H1 (cell line): ENCODE measurements around the gene ICAM5. TPM values are rescaled to one million over a fixed set of nuclear protein-coding genes. Genes with fewer than 3 reads are reported as not detected.
A peak's percentile ranks its signal among the peaks of the same experiment; 100 is the strongest.

Experiments
- CTCF ChIA-PET: fragments of 300-600 bp; sonication (Branson Sonifier 250); formaldehyde crosslinking; loops from one replicate; lab custom pipeline; 2021; ENCODE audit not compliant: partially characterized antibody; lab: Charles Lee
- POLR2A ChIA-PET: fragments of 300-600 bp; sonication (Branson Sonifier 250); formaldehyde crosslinking; loops from one replicate; lab custom pipeline; 2021; ENCODE audit warnings: inconsistent platforms; ENCODE audit not compliant: partially characterized antibody; lab: Charles Lee
- DNase-seq, 2 experiments: peaks; one replicate each; pipeline versions ENCODE4 v3.0.0 to v3.0.0-alpha.2; 2010 to 2022; ENCODE audit warnings: low spot score in 2 of 2, low read depth in 1 of 2, mixed read lengths in 1 of 2
- FAIRE-seq: peaks from 2 replicates; lab custom pipeline; 2011; peaks lifted over from hg19 to GRCh38; lab: Jason Lieb, UNC
- H2AFZ ChIP-seq: 2 replicates; pipeline ENCODE4 v1.8.1; 2012; ENCODE audit warnings: low read length, inconsistent platforms
- H2AK5ac ChIP-seq: 2 replicates; pipeline ENCODE4 v1.6.1; 2013; ENCODE audit warnings: low read depth, low read length
- H2BK120ac ChIP-seq: replicated peaks from 2 replicates; pipeline ENCODE3; 2013; ENCODE audit warnings: low read depth, low read length, inconsistent platforms
- H2BK12ac ChIP-seq: 2 replicates; pipeline ENCODE4 v1.6.1; 2013; ENCODE audit warnings: low read depth, low read length
- H2BK15ac ChIP-seq: 2 replicates; pipeline ENCODE4 v1.6.1; 2013; ENCODE audit warnings: low read length
- H2BK20ac ChIP-seq: 2 replicates; pipeline ENCODE4 v1.6.1; 2013; ENCODE audit warnings: low read length
- H2BK5ac ChIP-seq: 2 replicates; pipeline ENCODE4 v1.6.1; 2013; ENCODE audit warnings: low read depth, low read length
- H3K14ac ChIP-seq: 2 replicates; pipeline ENCODE4 v1.6.1; 2013; ENCODE audit warnings: inconsistent platforms; ENCODE audit not compliant: insufficient read length
- H3K18ac ChIP-seq: 2 replicates; pipeline ENCODE4 v1.6.1; 2013; ENCODE audit warnings: low read length; ENCODE audit errors: extremely low read depth
- H3K23ac ChIP-seq: 2 replicates; pipeline ENCODE4 v1.6.1; 2013; ENCODE audit warnings: inconsistent platforms; ENCODE audit not compliant: insufficient read length
- H3K23me2 ChIP-seq: 2 replicates; pipeline ENCODE4 v1.6.1; 2013; ENCODE audit warnings: low read depth, low read length
- H3K27ac ChIP-seq: 2 replicates; pipeline ENCODE4 v1.6.1; 2011; ENCODE audit warnings: low read depth, low read length, inconsistent platforms
- H3K27me3 ChIP-seq, 4 experiments: replicated peaks in 1 of 4; 1 replicate in 1 of 4; 2 replicates in 3 of 4; pipeline versions ENCODE4 v1.6.1 to v1.8.1; 2011 to 2013; ENCODE audit warnings: low read length in 3 of 4, mild to moderate bottlenecking in 3 of 4, inconsistent platforms in 2 of 4, mixed read lengths in 2 of 4, moderate library complexity in 1 of 4; ENCODE audit not compliant: control insufficient read depth in 3 of 4, insufficient read depth in 3 of 4; ENCODE audit errors: extremely low read depth in 1 of 4
- H3K36me3 ChIP-seq, 4 experiments: 2 replicates each; pipeline versions ENCODE4 v1.6.1 to v1.8.1; 2011 to 2013; ENCODE audit warnings: mild to moderate bottlenecking in 4 of 4, low read length in 3 of 4, moderate library complexity in 2 of 4, control low read depth in 1 of 4, inconsistent platforms in 1 of 4; ENCODE audit not compliant: insufficient read depth in 4 of 4, control insufficient read depth in 2 of 4
- H3K4ac ChIP-seq: replicated peaks from 2 replicates; pipeline ENCODE3; 2013; ENCODE audit warnings: low read length, low read depth, mixed read lengths, inconsistent platforms; ENCODE audit not compliant: insufficient read length
- H3K4me1 ChIP-seq, 4 experiments: replicated peaks in 1 of 4; 1 replicate in 1 of 4; 2 replicates in 3 of 4; pipeline versions ENCODE4 v1.6.1 to v1.8.1; 2011 to 2013; ENCODE audit warnings: low read length in 3 of 4, inconsistent platforms in 2 of 4, mixed read lengths in 1 of 4; ENCODE audit not compliant: insufficient read depth in 4 of 4, control insufficient read depth in 3 of 4
- H3K4me2 ChIP-seq, 2 experiments: 2 replicates each; pipeline versions ENCODE4 v1.6.1 to v1.8.1; 2011 to 2013; ENCODE audit warnings: low read depth in 2 of 2, low read length in 2 of 2, control low read depth in 1 of 2, inconsistent platforms in 1 of 2, mild to moderate bottlenecking in 1 of 2; ENCODE audit not compliant: insufficient read depth in 1 of 2
- H3K4me3 ChIP-seq, 4 experiments: fragments of 200-600, 300-600 bp in 1 of 4; sonication (generic), shearing (Covaris generic), sonication (Bioruptor Twin) in 1 of 4; 2 replicates each; pipeline versions ENCODE4 v1.5.1 to v1.8.1; 2011 to 2016; ENCODE audit warnings: low read length in 4 of 4, low read depth in 3 of 4, control low read depth in 2 of 4, inconsistent platforms in 2 of 4, mild to moderate bottlenecking in 2 of 4, mixed read lengths in 1 of 4, moderate library complexity in 1 of 4; ENCODE audit not compliant: insufficient read depth in 2 of 4; ENCODE audit errors: extremely low read depth in 1 of 4
- H3K56ac ChIP-seq: replicated peaks from 2 replicates; pipeline ENCODE3; 2013; ENCODE audit warnings: low read depth, mild to moderate bottlenecking, mixed read lengths, low read length, inconsistent platforms; ENCODE audit not compliant: insufficient read length
- H3K79me1 ChIP-seq: 2 replicates; pipeline ENCODE4 v1.6.1; 2013; ENCODE audit warnings: low read depth, low read length, control low read depth
- H3K79me2 ChIP-seq, 2 experiments: 2 replicates each; pipeline versions ENCODE4 v1.6.1 to v1.8.1; 2012 to 2013; ENCODE audit warnings: low read length in 2 of 2, mild to moderate bottlenecking in 2 of 2, inconsistent platforms in 1 of 2; ENCODE audit not compliant: insufficient read depth in 2 of 2, control insufficient read depth in 1 of 2
- H3K9ac ChIP-seq, 4 experiments: replicated peaks in 1 of 4; 1 replicate in 1 of 4; 2 replicates in 3 of 4; pipeline versions ENCODE4 v1.6.1 to v1.8.1; 2011 to 2013; ENCODE audit warnings: low read depth in 3 of 4, low read length in 3 of 4, control low read depth in 2 of 4, mild to moderate bottlenecking in 2 of 4, moderate library complexity in 2 of 4, inconsistent platforms in 1 of 4; ENCODE audit errors: extremely low read depth in 1 of 4
- H3K9me3 ChIP-seq, 2 experiments: 2 replicates each; pipeline versions ENCODE4 v1.6.1 to v1.8.1; 2012 to 2013; ENCODE audit warnings: mild to moderate bottlenecking in 2 of 2, moderate library complexity in 2 of 2, control low read depth in 1 of 2, inconsistent platforms in 1 of 2, low read depth in 1 of 2, low read length in 1 of 2, mixed read lengths in 1 of 2; ENCODE audit not compliant: insufficient read depth in 2 of 2
- H4K20me1 ChIP-seq, 2 experiments: replicated peaks in 1 of 2; 2 replicates each; pipeline versions ENCODE3 to v1.8.1; 2011 to 2013; ENCODE audit warnings: inconsistent platforms in 2 of 2, low read length in 2 of 2, mild to moderate bottlenecking in 1 of 2; ENCODE audit not compliant: insufficient read depth in 2 of 2, control insufficient read depth in 1 of 2
- H4K5ac ChIP-seq: 2 replicates; pipeline ENCODE4 v1.6.1; 2013; ENCODE audit warnings: low read length, low read depth, mixed read lengths, inconsistent platforms; ENCODE audit not compliant: insufficient read length
- H4K8ac ChIP-seq: 2 replicates; pipeline ENCODE4 v1.8.0; 2013; ENCODE audit warnings: mild to moderate bottlenecking, moderate library complexity, low read length, inconsistent platforms; ENCODE audit not compliant: insufficient read depth; ENCODE audit errors: extremely low read depth
- H4K91ac ChIP-seq: replicated peaks from 2 replicates; pipeline ENCODE3; 2013; ENCODE audit warnings: low read length, mixed read lengths, inconsistent platforms; ENCODE audit not compliant: insufficient read length
- ASH2L ChIP-seq: fragments of 200-600, 300-600 bp; sonication (generic); IDR thresholded peaks from one replicate; pipeline ENCODE4 v1.7.1; 2017; ENCODE audit warnings: low read length
- CHD1 ChIP-seq: IDR thresholded peaks from 2 replicates; pipeline ENCODE4 v1.6.1; 2012; ENCODE audit warnings: low read depth, low read length, improper control_type of control experiment
- CHD2 ChIP-seq: IDR thresholded peaks from 2 replicates; pipeline ENCODE4 v1.6.1; 2012; ENCODE audit warnings: low read length, improper control_type of control experiment
- CTCF ChIP-seq, 3 experiments: IDR thresholded peaks; 1 replicate in 2 of 3; 2 replicates in 1 of 3; pipeline versions ENCODE4 v1.5.1 to v1.6.1; 2011; ENCODE audit warnings: low read length in 3 of 3, mild to moderate bottlenecking in 3 of 3, inconsistent platforms in 2 of 3, low read depth in 1 of 3, moderate library complexity in 1 of 3; ENCODE audit not compliant: insufficient read depth in 1 of 3; ENCODE audit errors: control extremely low read depth in 1 of 3
- HDAC6 ChIP-seq: IDR thresholded peaks from one replicate; pipeline ENCODE4 v1.7.1; 2012; ENCODE audit warnings: low read depth, mild to moderate bottlenecking, inconsistent platforms, low read length, moderate library complexity
- JUND ChIP-seq: IDR thresholded peaks from 2 replicates; pipeline ENCODE4 v1.6.1; 2011; ENCODE audit warnings: mild to moderate bottlenecking, improper control_type of control experiment, low read length
- NRF1 ChIP-seq: IDR thresholded peaks from 2 replicates; pipeline ENCODE4 v1.6.1; 2011; ENCODE audit warnings: mild to moderate bottlenecking, low read depth, low read length, improper control_type of control experiment
- WGBS, 2 experiments: shearing (Covaris generic) in 1 of 2; methylation state at CpG; one replicate each; pipeline versions ENCODE4 v1.1.6 to v1.1.7; 2013 to 2015; ENCODE audit warnings: low lambda C conversion rate in 2 of 2, mixed read lengths in 2 of 2, inconsistent platforms in 1 of 2, low coverage in 1 of 2, missing lambda C conversion rate in 1 of 2; ENCODE audit not compliant: insufficient replicate concordance in 2 of 2, insufficient coverage in 1 of 2, insufficient read length in 1 of 2; ENCODE audit errors: extremely low coverage in 1 of 2, missing lambda C conversion rate in 1 of 2; 5-methylcytosine and 5-hydroxymethylcytosine counted together
- polyA plus RNA-seq, 7 experiments: library from polyadenylated mRNA; depleted of rRNA in 3 of 7; stranded (reverse) in 5 of 7; unstranded in 2 of 7; fragments of >200 nt in 5 of 7; fragments of 200-250 nt in 2 of 7; gene quantifications; 1 replicate in 5 of 7; 2 replicates in 1 of 7; 4 replicates in 1 of 7; pipeline versions ENCODE4 v1.2.1 to v1.2.3, GENCODE V29; 2011 to 2013; ENCODE audit warnings: missing spikeins in 2 of 7, mixed read lengths in 2 of 7
- total RNA-seq: library from RNA; stranded (reverse); fragmentation: NEBNext Ultra II Directional; extraction: Animal tissue kit (Norgen Biotek cat#: 25700); gene quantifications from 2 replicates; pipeline ENCODE4 v1.2.1, GENCODE V29; 2021
- TF ChIP-seq, protein P1 (sequence below): IDR thresholded peaks from 2 replicates; pipeline ENCODE4 v1.6.1; 2011; ENCODE audit warnings: low read depth, mild to moderate bottlenecking, low read length; ENCODE audit not compliant: insufficient read depth

The ICAM5 gene
- total and polyA plus RNA-seq, 2 of the 8 experiments (the other 6 are each of a cell fraction or from before 2014, with no cell fraction given): 3.9 to 4.8 TPM

- Histone ChIP-seq H3K4me2 (peak overlapping the region; percentile 91 to 93), H4K91ac (no peak overlapping the region), H3K36me3 (peaks cover 0 to under 1% (median 0%) of the 10 kb centered on the region in 4 experiments; a peak in 2 of 8 replicates), H3K79me2 (peaks cover 5 to 19% of the 10 kb centered on the region in 2 experiments), H4K20me1 (peaks cover 6 to 8% of the 10 kb centered on the region in 2 experiments), H3K4ac (no peak overlapping the region), H3K4me1 (peaks cover 0 to 24% (median 11%) of the 10 kb centered on the region in 4 experiments; a peak in 6 of 7 replicates), H2AK5ac (no peak overlapping the region), H3K4me3 (peak overlapping the region in 1 of 4 experiments; percentile 89; a peak in 2 of 8 replicates), H2BK5ac (no peak overlapping the region), H3K9ac (no peak overlapping the region), H4K8ac (no peak overlapping the region; the same call in 1 of the 2 replicates), H2AFZ (no peak overlapping the region), H3K9me3 (no peaks in the 10 kb centered on the region), H3K18ac (no peak overlapping the region; the same call in 1 of the 2 replicates), H2BK20ac (no peak overlapping the region), H2BK12ac (no peak overlapping the region), H4K5ac (no peak overlapping the region), H3K14ac (no peak overlapping the region), H3K79me1 (peaks cover 5% of the 10 kb centered on the region), H3K23me2 (peaks cover 13% of the 10 kb centered on the region), H2BK120ac (no peak overlapping the region), H2BK15ac (no peak overlapping the region), H3K27ac (no peak overlapping the region), H3K23ac (no peak overlapping the region), H3K56ac (no peak overlapping the region), H3K27me3 (peaks cover 0 to 3% (median 0%) of the 10 kb centered on the region in 4 experiments; a peak in 2 of 7 replicates)
- ChIA-PET POLR2A (interaction anchor here (0.7 to 6.8 kb wide), 9 partner anchors 8 to 141 kb away, joined by 3 to 104 read pairs (median 9); partner anchors contain the start of genes DNMT1, FDX2, ICAM1 and TYK2), CTCF (interaction anchor here (0.5 to 4.9 kb wide), 16 partner anchors 9 to 374 kb away, joined by 3 to 21 read pairs (median 4); partner anchors contain the start of genes CDC37, ICAM1 and ICAM4)
- WGBS, 2 experiments: 66% methylated on average over 23 of the region's 26 CpGs; no CpG with 5 or more reads in 1 of the 2 experiments
- FAIRE-seq (no peak), DNase-seq (peak in 1 of 2 experiments; percentile 61)
- TF ChIP-seq CHD1 (no peak), NRF1 (no peak), HDAC6 (no peak), JUND (no peak), CTCF (IDR thresholded peaks at IDR 0.05; ENCODE audit: control extremely low read depth in 1 of 3, insufficient read depth in 1 of 3, low read depth in 1 of 3, low read length in 3 of 3) (peak in 2 of 3 experiments; percentile 19 to 28; a peak in 3 of 4 replicates), CHD2 (no peak), ASH2L (no peak)
- TF ChIP-seq, protein P1, sequence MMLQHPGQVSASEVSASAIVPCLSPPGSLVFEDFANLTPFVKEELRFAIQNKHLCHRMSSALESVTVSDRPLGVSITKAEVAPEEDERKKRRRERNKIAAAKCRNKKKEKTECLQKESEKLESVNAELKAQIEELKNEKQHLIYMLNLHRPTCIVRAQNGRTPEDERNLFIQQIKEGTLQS: no peak
Observed at GRCh38 chr19:10335352-10335985, 45.7 kb downstream of the ICAM5 start.
